ENCODE results near the gene KCNJ3.

DNA sequence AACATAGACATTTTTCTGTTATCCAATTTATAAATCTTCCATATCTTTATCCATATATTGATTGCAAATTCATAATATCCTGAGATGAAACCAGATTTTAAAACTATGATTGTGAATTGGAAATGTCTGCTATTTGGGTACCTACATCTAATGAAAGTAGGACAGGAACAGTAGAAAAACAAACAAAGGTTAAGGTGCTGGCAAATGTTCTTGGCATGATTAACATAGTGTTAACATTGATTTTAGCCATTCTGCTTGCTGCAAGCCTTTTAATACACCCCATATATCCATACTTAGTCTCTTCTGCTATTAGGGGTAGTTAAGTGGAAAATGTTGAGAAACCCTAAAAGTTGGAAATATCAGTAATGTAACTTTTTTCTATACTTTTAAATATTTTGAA is 152.0 kb downstream of the KCNJ3 start:
- TF ChIP-seq, protein P1, sequence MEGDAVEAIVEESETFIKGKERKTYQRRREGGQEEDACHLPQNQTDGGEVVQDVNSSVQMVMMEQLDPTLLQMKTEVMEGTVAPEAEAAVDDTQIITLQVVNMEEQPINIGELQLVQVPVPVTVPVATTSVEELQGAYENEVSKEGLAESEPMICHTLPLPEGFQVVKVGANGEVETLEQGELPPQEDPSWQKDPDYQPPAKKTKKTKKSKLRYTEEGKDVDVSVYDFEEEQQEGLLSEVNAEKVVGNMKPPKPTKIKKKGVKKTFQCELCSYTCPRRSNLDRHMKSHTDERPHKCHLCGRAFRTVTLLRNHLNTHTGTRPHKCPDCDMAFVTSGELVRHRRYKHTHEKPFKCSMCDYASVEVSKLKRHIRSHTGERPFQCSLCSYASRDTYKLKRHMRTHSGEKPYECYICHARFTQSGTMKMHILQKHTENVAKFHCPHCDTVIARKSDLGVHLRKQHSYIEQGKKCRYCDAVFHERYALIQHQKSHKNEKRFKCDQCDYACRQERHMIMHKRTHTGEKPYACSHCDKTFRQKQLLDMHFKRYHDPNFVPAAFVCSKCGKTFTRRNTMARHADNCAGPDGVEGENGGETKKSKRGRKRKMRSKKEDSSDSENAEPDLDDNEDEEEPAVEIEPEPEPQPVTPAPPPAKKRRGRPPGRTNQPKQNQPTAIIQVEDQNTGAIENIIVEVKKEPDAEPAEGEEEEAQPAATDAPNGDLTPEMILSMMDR (IDR thresholded peaks at IDR 0.05): no peak
- no peak for TF ChIP-seq EZH2 (IDR thresholded peaks at IDR 0.05; ENCODE audit: borderline replicate concordance, insufficient read depth, low read depth, low read length, poor library complexity, severe bottlenecking)

Measured in B cell (primary cell).